GM23338 (cell line): Measurements from ENCODE around the gene POLR2H. TPM values are rescaled to one million over a fixed set of nuclear protein-coding genes. Genes with fewer than 3 reads are reported as not detected.

Source experiments
- ATAC-seq: fragments of 200-7000 bp; cut with Tn5 transposase; 3 replicates; pipeline ENCODE4 v1.9.1; 2020
- DNase-seq: peaks from one replicate; pipeline ENCODE4 v3.0.0-alpha.2; 2015; ENCODE audit warnings: low spot score
- H2AFZ ChIP-seq: fragments of 200-600 bp; sonication (generic); 2 replicates; pipeline ENCODE4 v1.8.0; 2016; ENCODE audit warnings: antibody characterized with exemption, mild to moderate bottlenecking, moderate library complexity
- H3F3A ChIP-seq: fragments of 200-600 bp; sonication (generic); replicated peaks from 2 replicates; pipeline ENCODE4 v1.8.0; 2017; ENCODE audit warnings: antibody characterized with exemption, mixed run types, low read depth
- H3K27ac ChIP-seq: fragments of 200-600 bp; sonication (generic); 2 replicates; pipeline ENCODE4 v1.6.1; 2016; ENCODE audit warnings: low read depth
- H3K27me3 ChIP-seq: fragments of 200-600 bp; sonication (generic); 2 replicates; pipeline ENCODE4 v1.8.0; 2016; ENCODE audit warnings: mild to moderate bottlenecking, mixed run types, moderate library complexity; ENCODE audit not compliant: insufficient read depth
- H3K36me3 ChIP-seq: fragments of 200-600 bp; sonication (generic); 2 replicates; pipeline ENCODE4 v1.8.0; 2016; ENCODE audit warnings: mild to moderate bottlenecking; ENCODE audit not compliant: insufficient read depth
- H3K4me1 ChIP-seq: fragments of 200-600 bp; sonication (generic); 2 replicates; pipeline ENCODE4 v1.8.0; 2016; ENCODE audit warnings: mild to moderate bottlenecking, moderate library complexity; ENCODE audit not compliant: insufficient read depth
- H3K4me2 ChIP-seq: fragments of 200-600 bp; sonication (generic); 2 replicates; pipeline ENCODE4 v1.7.1; 2017; ENCODE audit warnings: mixed run types
- H3K4me3 ChIP-seq: fragments of 200-600 bp; sonication (generic); 2 replicates; pipeline ENCODE4 v1.6.1; 2016; ENCODE audit warnings: mixed run types
- H3K79me2 ChIP-seq: fragments of 200-600 bp; sonication (generic); replicated peaks from 2 replicates; pipeline ENCODE4 v1.8.0; 2017; ENCODE audit warnings: mild to moderate bottlenecking; ENCODE audit not compliant: insufficient read depth
- H3K9me2 ChIP-seq: fragments of 200-600 bp; sonication (generic); 2 replicates; pipeline ENCODE4 v1.8.0; 2017; ENCODE audit not compliant: insufficient read depth
- H4K20me1 ChIP-seq: fragments of 200-600 bp; sonication (generic); replicated peaks from 2 replicates; pipeline ENCODE4 v1.8.0; 2017; ENCODE audit warnings: mild to moderate bottlenecking; ENCODE audit not compliant: insufficient read depth
- H3K27ac Mint-ChIP-seq: 2 replicates; pipeline ENCODE4 v1.8.0; 2020; ENCODE audit warnings: inconsistent platforms, mild to moderate bottlenecking, moderate library complexity, mixed read lengths
- H3K27me3 Mint-ChIP-seq: 3 replicates; pipeline ENCODE4 v1.8.0; 2022; ENCODE audit warnings: low read depth, mild to moderate bottlenecking, moderate library complexity, mixed read lengths, inconsistent platforms; ENCODE audit not compliant: insufficient read depth, poor library complexity
- H3K36me3 Mint-ChIP-seq: 3 replicates; pipeline ENCODE4 v1.8.0; 2021; ENCODE audit warnings: low read depth, mild to moderate bottlenecking, inconsistent platforms, moderate library complexity, mixed read lengths
- H3K4me1 Mint-ChIP-seq: 3 replicates; pipeline ENCODE4 v1.8.0; 2020; ENCODE audit warnings: mild to moderate bottlenecking, inconsistent platforms, mixed read lengths
- H3K4me3 Mint-ChIP-seq: 3 replicates; pipeline ENCODE4 v1.8.0; 2021; ENCODE audit warnings: moderate library complexity, mild to moderate bottlenecking, inconsistent platforms, mixed read lengths
- H3K9me3 Mint-ChIP-seq: 3 replicates; pipeline ENCODE4 v1.8.0; 2020; ENCODE audit warnings: moderate library complexity, mild to moderate bottlenecking, inconsistent platforms, mixed read lengths
- CREB1 ChIP-seq: fragments of 250-450 bp; sonication (Bioruptor Pico); IDR thresholded peaks from 2 replicates; pipeline ENCODE4 v1.5.0; 2020; ENCODE audit warnings: low read depth, mild to moderate bottlenecking, moderate library complexity
- EZH2 ChIP-seq: fragments of 200-600 bp; sonication (generic); IDR thresholded peaks from one replicate; pipeline ENCODE4 v1.8.0; 2017; ENCODE audit warnings: antibody characterized with exemption, mild to moderate bottlenecking, low read depth; ENCODE audit not compliant: unreplicated experiment
- EZH2phosphoT487 ChIP-seq: fragments of 200-600 bp; sonication (generic); IDR thresholded peaks from one replicate; pipeline ENCODE4 v1.8.1; 2018; ENCODE audit warnings: antibody characterized with exemption; ENCODE audit not compliant: unreplicated experiment
- JUNB ChIP-seq: IDR thresholded peaks from one replicate; pipeline ENCODE4 v1.6.1; 2016; ENCODE audit warnings: antibody characterized with exemption; ENCODE audit not compliant: unreplicated experiment
- NANOG ChIP-seq: IDR thresholded peaks from 2 replicates; pipeline ENCODE4 v1.6.1; 2016; ENCODE audit warnings: antibody characterized with exemption, borderline replicate concordance
- POLR2AphosphoS5 ChIP-seq: IDR thresholded peaks from 2 replicates; pipeline ENCODE4 v1.6.1; 2016; ENCODE audit warnings: antibody characterized with exemption, low read depth
- STAT1 ChIP-seq: IDR thresholded peaks from one replicate; pipeline ENCODE4 v1.6.1; 2016; ENCODE audit warnings: antibody characterized with exemption; ENCODE audit not compliant: unreplicated experiment
- ZNF114 ChIP-seq: fragments of 250-450 bp; sonication (Bioruptor Pico); IDR thresholded peaks from 2 replicates; pipeline ENCODE4 v1.5.0; 2020; ENCODE audit warnings: mild to moderate bottlenecking, moderate library complexity
- ZNF331 ChIP-seq: fragments of 250-450 bp; sonication (Bioruptor Pico); IDR thresholded peaks from 2 replicates; pipeline ENCODE4 v1.5.0; 2020; ENCODE audit warnings: low read depth, mild to moderate bottlenecking, moderate library complexity
- polyA plus RNA-seq: library from polyadenylated mRNA; unstranded; fragments of >200 nt; fragmentation: Nextera tagmentation; extraction: Ambion mirVana; gene quantifications from 2 replicates; pipeline ENCODE4 v1.2.1, GENCODE V29; 2016
- total RNA-seq: library from RNA; depleted of rRNA; stranded (reverse); fragments of >200 nt; shearing (Covaris generic); gene quantifications from 2 replicates; pipeline ENCODE4 v1.2.3, GENCODE V29; 2014
- TF ChIP-seq, protein P1 (sequence below), 2 experiments: fragments of 200-600 bp in 1 of 2; sonication (generic) in 1 of 2; conservative IDR thresholded peaks; 2 replicates each; pipeline versions ENCODE4 v1.5.1 to v1.6.1; 2016 to 2017; ENCODE audit warnings: antibody characterized with exemption in 2 of 2, low read depth in 2 of 2, mild to moderate bottlenecking in 2 of 2, moderate library complexity in 1 of 2
- TF ChIP-seq, protein P2 (sequence below): IDR thresholded peaks from one replicate; pipeline ENCODE4 v1.6.1; 2018; ENCODE audit warnings: antibody characterized with exemption; ENCODE audit not compliant: unreplicated experiment
- TF ChIP-seq, protein P3 (sequence below): fragments of 250-450 bp; sonication (Bioruptor Pico); IDR thresholded peaks from 2 replicates; pipeline ENCODE4 v1.5.0; 2020; ENCODE audit warnings: mild to moderate bottlenecking, moderate library complexity
- TF ChIP-seq, protein P4 (sequence below): IDR thresholded peaks from 2 replicates; pipeline ENCODE4 v1.6.1; 2016; ENCODE audit warnings: antibody characterized with exemption

POLR2H gene
- total and polyA plus RNA-seq, 2 experiments from 2014 or later, result 190 to 199 TPM

DNA sequence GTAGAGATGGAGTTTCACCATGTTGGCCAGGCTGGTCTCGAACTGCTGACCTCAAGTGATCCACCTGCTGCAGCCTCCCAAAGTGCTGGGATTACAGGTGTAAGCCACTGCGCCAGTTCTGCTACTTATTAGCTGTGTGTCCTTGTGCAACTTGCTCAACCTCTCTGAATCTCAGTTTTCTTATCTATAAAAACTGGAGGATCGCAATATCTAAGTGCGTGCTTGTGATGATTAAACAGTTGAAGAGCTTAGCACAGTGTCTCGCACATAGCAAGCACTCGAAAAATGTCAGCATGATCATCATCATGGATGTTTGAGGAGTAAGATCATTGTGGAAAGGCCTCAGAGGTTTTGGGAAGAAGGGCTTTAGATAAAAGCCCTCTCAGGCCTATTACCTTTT, 10.9 kb upstream of the POLR2H start:
- H3K36me3 ChIP-seq, result no peaks in the 10 kb centered on the region
- Mint-ChIP-seq H3K4me1 (peaks cover 11% of the 10 kb centered on the region), H3K27me3 (peaks cover 5% of the 10 kb centered on the region), H3K4me3 (no peak overlapping the region), H3K9me3 (no peaks in the 10 kb centered on the region), H3K36me3 (peaks cover 27% of the 10 kb centered on the region), H3K27ac (no peak overlapping the region)
- no peak overlapping the region for H3K4me2 ChIP-seq
- peaks cover 6% of the 10 kb centered on the region; the same call in 1 of the 2 replicates for H3K4me1 ChIP-seq
- no peak overlapping the region for H3K4me3 ChIP-seq
- no peak overlapping the region for H2AFZ ChIP-seq
- no peaks in the 10 kb centered on the region for H3K9me2 ChIP-seq
- no peaks in the 10 kb centered on the region for H3K79me2 ChIP-seq
- no peak for DNase-seq
- no peaks in the 10 kb centered on the region for H3K27me3 ChIP-seq
- 0 out of 2 replicates have a peak, but pooled peaks cover 2% of the 10 kb centered on the region for H3F3A ChIP-seq
- H3K27ac ChIP-seq, result peak overlapping the region; percentile 50; the same call in 1 of the 2 replicates
- ATAC-seq, result no peak
- peaks cover 7% of the 10 kb centered on the region; the same call in 1 of the 2 replicates for H4K20me1 ChIP-seq
- no peak for TF ChIP-seq CREB1 (CRISPR knock-in tag)
- TF ChIP-seq ZNF331 (CRISPR knock-in tag), result no peak
- TF ChIP-seq STAT1, result no peak
- TF ChIP-seq, protein P1, sequence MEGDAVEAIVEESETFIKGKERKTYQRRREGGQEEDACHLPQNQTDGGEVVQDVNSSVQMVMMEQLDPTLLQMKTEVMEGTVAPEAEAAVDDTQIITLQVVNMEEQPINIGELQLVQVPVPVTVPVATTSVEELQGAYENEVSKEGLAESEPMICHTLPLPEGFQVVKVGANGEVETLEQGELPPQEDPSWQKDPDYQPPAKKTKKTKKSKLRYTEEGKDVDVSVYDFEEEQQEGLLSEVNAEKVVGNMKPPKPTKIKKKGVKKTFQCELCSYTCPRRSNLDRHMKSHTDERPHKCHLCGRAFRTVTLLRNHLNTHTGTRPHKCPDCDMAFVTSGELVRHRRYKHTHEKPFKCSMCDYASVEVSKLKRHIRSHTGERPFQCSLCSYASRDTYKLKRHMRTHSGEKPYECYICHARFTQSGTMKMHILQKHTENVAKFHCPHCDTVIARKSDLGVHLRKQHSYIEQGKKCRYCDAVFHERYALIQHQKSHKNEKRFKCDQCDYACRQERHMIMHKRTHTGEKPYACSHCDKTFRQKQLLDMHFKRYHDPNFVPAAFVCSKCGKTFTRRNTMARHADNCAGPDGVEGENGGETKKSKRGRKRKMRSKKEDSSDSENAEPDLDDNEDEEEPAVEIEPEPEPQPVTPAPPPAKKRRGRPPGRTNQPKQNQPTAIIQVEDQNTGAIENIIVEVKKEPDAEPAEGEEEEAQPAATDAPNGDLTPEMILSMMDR (conservative IDR thresholded peaks at IDR 0.05; ENCODE audit: low read depth in 2 of 2), result no peak
- no peak for TF ChIP-seq ZNF114 (CRISPR knock-in tag)
- TF ChIP-seq, protein P2, sequence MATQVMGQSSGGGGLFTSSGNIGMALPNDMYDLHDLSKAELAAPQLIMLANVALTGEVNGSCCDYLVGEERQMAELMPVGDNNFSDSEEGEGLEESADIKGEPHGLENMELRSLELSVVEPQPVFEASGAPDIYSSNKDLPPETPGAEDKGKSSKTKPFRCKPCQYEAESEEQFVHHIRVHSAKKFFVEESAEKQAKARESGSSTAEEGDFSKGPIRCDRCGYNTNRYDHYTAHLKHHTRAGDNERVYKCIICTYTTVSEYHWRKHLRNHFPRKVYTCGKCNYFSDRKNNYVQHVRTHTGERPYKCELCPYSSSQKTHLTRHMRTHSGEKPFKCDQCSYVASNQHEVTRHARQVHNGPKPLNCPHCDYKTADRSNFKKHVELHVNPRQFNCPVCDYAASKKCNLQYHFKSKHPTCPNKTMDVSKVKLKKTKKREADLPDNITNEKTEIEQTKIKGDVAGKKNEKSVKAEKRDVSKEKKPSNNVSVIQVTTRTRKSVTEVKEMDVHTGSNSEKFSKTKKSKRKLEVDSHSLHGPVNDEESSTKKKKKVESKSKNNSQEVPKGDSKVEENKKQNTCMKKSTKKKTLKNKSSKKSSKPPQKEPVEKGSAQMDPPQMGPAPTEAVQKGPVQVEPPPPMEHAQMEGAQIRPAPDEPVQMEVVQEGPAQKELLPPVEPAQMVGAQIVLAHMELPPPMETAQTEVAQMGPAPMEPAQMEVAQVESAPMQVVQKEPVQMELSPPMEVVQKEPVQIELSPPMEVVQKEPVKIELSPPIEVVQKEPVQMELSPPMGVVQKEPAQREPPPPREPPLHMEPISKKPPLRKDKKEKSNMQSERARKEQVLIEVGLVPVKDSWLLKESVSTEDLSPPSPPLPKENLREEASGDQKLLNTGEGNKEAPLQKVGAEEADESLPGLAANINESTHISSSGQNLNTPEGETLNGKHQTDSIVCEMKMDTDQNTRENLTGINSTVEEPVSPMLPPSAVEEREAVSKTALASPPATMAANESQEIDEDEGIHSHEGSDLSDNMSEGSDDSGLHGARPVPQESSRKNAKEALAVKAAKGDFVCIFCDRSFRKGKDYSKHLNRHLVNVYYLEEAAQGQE, result no peak
- TF ChIP-seq POLR2AphosphoS5, result no peak
- TF ChIP-seq, protein P3, sequence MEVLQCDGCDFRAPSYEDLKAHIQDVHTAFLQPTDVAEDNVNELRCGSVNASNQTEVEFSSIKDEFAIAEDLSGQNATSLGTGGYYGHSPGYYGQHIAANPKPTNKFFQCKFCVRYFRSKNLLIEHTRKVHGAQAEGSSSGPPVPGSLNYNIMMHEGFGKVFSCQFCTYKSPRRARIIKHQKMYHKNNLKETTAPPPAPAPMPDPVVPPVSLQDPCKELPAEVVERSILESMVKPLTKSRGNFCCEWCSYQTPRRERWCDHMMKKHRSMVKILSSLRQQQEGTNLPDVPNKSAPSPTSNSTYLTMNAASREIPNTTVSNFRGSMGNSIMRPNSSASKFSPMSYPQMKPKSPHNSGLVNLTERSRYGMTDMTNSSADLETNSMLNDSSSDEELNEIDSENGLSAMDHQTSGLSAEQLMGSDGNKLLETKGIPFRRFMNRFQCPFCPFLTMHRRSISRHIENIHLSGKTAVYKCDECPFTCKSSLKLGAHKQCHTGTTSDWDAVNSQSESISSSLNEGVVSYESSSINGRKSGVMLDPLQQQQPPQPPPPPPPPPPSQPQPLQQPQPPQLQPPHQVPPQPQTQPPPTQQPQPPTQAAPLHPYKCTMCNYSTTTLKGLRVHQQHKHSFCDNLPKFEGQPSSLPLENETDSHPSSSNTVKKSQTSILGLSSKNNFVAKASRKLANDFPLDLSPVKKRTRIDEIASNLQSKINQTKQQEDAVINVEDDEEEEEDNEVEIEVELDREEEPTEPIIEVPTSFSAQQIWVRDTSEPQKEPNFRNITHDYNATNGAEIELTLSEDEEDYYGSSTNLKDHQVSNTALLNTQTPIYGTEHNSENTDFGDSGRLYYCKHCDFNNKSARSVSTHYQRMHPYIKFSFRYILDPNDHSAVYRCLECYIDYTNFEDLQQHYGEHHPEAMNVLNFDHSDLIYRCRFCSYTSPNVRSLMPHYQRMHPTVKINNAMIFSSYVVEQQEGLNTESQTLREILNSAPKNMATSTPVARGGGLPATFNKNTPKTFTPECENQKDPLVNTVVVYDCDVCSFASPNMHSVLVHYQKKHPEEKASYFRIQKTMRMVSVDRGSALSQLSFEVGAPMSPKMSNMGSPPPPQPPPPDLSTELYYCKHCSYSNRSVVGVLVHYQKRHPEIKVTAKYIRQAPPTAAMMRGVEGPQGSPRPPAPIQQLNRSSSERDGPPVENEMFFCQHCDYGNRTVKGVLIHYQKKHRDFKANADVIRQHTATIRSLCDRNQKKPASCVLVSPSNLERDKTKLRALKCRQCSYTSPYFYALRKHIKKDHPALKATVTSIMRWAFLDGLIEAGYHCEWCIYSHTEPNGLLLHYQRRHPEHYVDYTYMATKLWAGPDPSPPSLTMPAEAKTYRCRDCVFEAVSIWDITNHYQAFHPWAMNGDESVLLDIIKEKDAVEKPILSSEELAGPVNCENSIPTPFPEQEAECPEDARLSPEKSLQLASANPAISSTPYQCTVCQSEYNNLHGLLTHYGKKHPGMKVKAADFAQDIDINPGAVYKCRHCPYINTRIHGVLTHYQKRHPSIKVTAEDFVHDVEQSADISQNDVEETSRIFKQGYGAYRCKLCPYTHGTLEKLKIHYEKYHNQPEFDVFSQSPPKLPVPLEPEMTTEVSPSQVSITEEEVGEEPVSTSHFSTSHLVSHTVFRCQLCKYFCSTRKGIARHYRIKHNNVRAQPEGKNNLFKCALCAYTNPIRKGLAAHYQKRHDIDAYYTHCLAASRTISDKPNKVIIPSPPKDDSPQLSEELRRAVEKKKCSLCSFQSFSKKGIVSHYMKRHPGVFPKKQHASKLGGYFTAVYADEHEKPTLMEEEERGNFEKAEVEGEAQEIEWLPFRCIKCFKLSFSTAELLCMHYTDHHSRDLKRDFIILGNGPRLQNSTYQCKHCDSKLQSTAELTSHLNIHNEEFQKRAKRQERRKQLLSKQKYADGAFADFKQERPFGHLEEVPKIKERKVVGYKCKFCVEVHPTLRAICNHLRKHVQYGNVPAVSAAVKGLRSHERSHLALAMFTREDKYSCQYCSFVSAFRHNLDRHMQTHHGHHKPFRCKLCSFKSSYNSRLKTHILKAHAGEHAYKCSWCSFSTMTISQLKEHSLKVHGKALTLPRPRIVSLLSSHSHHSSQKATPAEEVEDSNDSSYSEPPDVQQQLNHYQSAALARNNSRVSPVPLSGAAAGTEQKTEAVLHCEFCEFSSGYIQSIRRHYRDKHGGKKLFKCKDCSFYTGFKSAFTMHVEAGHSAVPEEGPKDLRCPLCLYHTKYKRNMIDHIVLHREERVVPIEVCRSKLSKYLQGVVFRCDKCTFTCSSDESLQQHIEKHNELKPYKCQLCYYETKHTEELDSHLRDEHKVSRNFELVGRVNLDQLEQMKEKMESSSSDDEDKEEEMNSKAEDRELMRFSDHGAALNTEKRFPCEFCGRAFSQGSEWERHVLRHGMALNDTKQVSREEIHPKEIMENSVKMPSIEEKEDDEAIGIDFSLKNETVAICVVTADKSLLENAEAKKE (CRISPR knock-in tag), result no peak
- TF ChIP-seq EZH2phosphoT487, result no peak
- TF ChIP-seq, protein P4, sequence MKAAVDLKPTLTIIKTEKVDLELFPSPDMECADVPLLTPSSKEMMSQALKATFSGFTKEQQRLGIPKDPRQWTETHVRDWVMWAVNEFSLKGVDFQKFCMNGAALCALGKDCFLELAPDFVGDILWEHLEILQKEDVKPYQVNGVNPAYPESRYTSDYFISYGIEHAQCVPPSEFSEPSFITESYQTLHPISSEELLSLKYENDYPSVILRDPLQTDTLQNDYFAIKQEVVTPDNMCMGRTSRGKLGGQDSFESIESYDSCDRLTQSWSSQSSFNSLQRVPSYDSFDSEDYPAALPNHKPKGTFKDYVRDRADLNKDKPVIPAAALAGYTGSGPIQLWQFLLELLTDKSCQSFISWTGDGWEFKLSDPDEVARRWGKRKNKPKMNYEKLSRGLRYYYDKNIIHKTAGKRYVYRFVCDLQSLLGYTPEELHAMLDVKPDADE, result no peak
- TF ChIP-seq NANOG, result no peak
- TF ChIP-seq JUNB, result no peak
- no peak for TF ChIP-seq EZH2
